CD4-positive, alpha-beta T cell treated with Interferon gamma for 1 hour (primary cell): ENCODE data around the gene HS3ST3B1.

Source experiments
- DNase-seq: peaks from one replicate; pipeline ENCODE4 v3.0.0-alpha.2; 2020

The HS3ST3B1 gene

GRCh38 chr17:14300575-14301278 is at the start of gene HS3ST3B1:
Gene HS3ST3B1, plus strand, starts transcription at chr17:14301081. Its CDS starts 438 bp downstream, at chr17:14301519.
- DNase-seq, result peak; percentile 99

DNA sequence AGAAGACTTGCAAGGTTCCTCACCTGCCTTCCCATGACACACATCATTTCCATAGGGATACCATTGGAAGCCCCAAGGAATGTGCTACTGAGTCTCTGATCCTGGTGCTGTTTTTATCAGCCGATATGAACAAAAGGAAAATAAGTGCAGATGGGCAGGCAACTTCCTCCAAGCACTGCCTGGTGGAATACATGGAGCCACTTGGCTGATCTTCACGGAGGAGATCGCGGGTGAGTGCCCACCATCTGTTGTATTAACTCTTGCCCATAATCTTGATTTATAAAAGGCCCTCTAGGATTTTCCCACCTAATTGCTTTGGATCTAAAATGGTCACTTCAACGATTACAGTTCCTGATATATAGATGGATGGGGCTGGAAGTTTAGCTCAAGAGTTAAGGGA is 39.5 kb upstream of the HS3ST3B1 start:
- no peak for DNase-seq

- no peak for DNase-seq
Measured at GRCh38 chr17:14268264-14268663, 32.6 kb upstream of the HS3ST3B1 start.

- no peak for DNase-seq
Measured at GRCh38 chr17:14269473-14269872, 31.4 kb upstream of the HS3ST3B1 start.

DNA sequence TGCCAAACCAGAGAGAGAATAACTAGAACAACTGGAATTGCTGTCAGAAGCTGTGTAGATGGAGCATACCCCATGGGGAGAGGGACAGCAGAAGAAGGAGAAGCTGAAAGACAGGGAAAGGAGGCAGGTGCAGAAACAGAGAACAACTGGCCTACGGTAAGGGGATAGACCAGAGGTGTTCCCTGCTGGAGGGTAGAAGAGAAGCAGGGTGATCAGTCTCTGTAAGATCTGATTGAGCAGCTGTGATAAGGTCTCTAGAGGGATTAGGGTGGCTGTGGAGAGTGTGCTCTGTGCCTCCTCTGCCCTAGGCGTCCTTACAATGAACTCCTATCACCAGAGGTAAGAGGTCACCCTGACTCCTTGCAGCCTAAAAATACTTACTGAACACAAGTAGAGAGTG is 30.4 kb upstream of the HS3ST3B1 start:
- DNase-seq, result no peak

- DNase-seq, result no peak
Measured at GRCh38 chr17:14276535-14277250, 24.2 kb upstream of the HS3ST3B1 start.

- DNase-seq, result no peak
Measured at GRCh38 chr17:14281530-14281929, 19.4 kb upstream of the HS3ST3B1 start.

DNA sequence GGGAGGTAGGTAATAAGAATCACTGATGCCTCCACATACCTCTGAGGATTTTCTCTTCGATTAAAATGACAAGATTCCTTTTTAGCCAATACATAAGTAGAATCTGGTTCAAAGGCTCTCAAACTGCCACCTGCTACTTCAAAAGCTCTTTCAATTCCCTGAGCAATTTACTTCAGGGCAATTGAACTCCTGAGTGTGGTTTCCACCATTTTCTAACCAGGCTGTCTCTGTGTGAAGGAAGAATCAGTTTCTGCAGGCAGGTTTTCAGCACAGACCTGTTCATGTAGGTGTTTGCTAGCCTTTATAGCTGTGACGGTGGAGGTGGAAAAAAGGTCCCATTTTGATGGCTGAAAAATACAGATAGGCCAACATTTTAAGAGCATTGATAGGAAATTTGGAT is 18.2 kb upstream of the HS3ST3B1 start:
- no peak for DNase-seq

- no peak for DNase-seq
Measured at GRCh38 chr17:14289162-14289561, 11.7 kb upstream of the HS3ST3B1 start.

- DNase-seq, result no peak
Measured at GRCh38 chr17:14294876-14295275, 6.0 kb upstream of the HS3ST3B1 start.

- DNase-seq, result no peak
Measured at GRCh38 chr17:14295676-14296075, 5.2 kb upstream of the HS3ST3B1 start.

DNA sequence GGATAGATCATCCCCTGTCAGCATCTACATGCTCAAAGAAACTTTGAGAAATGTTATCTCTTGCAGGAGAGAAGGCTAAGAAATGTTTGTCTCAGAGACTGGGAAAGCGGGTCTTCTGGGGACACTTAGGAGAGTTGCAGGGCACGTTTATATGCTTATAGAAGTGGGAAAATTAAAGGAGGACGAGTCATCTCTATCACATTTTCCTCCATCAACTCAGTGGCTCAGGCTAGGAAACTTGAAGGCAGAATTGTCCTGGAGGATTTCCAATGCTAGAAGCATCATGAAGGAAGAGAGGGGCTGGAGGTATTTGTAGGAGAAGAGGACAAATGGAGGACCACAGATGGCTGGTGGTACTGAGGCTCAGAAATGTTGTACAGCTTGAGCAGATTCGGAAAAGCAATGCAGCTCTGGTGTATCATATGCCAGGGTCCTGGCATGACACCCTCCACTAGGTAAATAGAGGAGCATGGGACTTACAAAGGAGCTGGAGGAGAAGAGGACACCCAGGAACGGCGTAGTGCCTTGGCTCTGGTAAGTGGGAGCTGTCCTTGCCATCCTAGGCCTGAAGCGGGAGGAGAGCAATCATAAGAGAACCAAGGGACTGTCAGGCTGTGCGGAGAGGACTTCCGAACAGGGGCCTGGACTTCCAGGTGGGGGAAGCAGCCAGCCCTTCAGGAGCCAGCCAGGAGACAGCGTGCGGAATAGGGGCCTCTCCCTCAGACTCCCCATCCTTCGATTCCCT is 4.5 kb upstream of the HS3ST3B1 start:
- no peak for DNase-seq

GRCh38 chr17:14297161-14297851 is 3.6 kb upstream of the HS3ST3B1 start:
- DNase-seq, result peak; percentile 7

GRCh38 chr17:14298221-14298946 is 2.5 kb upstream of the HS3ST3B1 start:
- no peak for DNase-seq

DNA sequence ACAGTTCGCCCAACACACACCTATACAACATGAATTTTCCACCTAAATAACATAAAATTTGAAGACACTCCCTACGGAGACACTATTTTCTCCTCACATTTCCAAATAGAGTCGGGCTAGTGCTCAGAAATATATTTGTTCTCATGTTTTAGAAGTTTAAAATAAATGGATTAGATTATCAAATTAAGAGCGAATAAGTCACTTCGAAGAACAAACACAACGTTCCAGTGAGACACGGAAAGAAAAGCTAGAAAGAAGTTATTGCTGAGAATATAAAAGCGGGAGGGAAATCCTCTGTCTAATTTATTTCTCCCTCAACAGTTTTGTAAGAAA is 2.0 kb upstream of the HS3ST3B1 start:
- DNase-seq, result no peak

GRCh38 chr17:14299280-14300141 is 1.4 kb upstream of the HS3ST3B1 start:
- DNase-seq, result peak; percentile 12

DNA sequence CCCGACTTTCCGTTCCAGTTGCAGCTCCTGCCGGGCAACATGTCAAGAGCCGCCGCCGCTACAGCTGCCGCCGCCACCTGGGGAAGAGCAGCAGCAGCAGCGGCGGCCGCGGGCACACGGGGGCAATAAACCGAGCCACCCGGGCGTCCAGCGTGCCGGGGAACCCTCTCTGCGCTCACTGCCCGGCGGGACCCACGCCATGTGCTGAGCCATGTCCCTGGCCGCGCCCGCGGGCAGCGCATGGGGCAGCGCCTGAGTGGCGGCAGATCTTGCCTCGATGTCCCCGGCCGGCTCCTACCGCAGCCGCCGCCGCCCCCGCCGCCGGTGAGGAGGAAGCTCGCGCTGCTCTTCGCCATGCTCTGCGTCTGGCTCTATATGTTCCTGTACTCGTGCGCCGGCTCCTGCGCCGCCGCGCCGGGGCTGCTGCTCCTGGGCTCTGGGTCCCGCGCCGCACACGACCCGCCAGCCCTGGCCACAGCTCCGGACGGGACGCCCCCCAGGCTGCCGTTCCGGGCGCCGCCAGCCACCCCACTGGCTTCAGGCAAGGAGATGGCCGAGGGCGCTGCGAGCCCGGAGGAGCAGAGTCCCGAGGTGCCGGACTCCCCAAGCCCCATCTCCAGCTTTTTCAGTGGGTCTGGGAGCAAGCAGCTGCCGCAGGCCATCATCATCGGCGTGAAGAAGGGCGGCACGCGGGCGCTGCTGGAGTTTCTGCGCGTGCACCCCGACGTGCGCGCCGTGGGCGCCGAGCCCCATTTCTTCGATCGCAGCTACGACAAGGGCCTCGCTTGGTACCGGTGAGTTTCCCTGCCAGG is 604 bp downstream of the HS3ST3B1 start:
- peak; percentile 17 for DNase-seq

GRCh38 chr17:14302091-14302430 is 1.2 kb downstream of the HS3ST3B1 start:
- peak; percentile 59 for DNase-seq

DNA sequence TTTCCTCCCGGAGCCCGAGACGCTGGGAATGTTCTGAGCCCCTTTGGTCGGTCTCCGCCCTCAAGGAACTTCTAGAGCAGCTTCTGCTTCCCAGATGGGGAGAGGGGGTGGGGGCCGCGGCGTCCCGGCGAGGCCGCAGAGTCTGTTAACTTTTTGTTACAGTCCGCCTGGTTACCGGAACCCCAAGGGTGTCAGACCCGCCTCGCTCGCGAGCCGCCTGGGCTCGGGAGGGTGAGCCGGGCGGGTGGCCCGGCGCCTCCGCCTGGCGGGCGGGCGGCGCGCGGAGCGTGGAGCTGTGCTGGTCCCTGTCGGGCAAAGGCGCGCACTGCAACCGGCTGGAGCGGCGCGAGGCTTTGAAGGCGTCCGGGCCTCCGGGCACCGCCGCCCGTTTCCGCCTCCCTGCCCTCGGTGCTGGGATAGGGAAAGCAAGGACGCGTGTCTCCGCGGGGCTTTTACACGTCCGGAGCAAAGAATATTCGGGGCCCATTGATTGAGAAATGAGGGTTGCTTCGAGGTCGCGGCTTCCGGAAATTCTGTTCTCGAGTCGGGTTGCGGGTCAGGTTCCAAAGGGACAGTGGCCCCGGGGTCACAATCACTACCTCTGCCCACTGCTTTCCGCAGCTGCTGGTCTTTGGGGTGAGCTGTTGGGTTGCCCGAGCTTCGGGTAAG is 1.7 kb downstream of the HS3ST3B1 start:
- DNase-seq, result peak; percentile 81
